Astrocyte (in vitro differentiated cells and primary cell): Measurements from ENCODE around the gene WDCP. TPM values are rescaled to one million over a fixed set of nuclear protein-coding genes. Genes with fewer than 3 reads are reported as not detected.
A peak's percentile ranks its signal among the peaks of the same experiment; 100 is the strongest.

Experiments used
- DNase-seq: peaks from one replicate; pipeline ENCODE4 v3.0.0-alpha.2; 2010; ENCODE audit warnings: low read depth
- FAIRE-seq: peaks from 2 replicates; lab custom pipeline; 2011; peaks lifted over from hg19 to GRCh38; lab: Jason Lieb, UNC
- H2AFZ ChIP-seq: 2 replicates; pipeline ENCODE4 v1.6.0; 2012; ENCODE audit warnings: low read depth, low read length, inconsistent platforms
- H3K27ac ChIP-seq: 2 replicates; pipeline ENCODE4 v1.5.1; 2011; ENCODE audit warnings: low read depth, low read length, inconsistent platforms
- H3K27me3 ChIP-seq: 2 replicates; pipeline ENCODE4 v1.6.0; 2011; ENCODE audit warnings: low read length, inconsistent platforms; ENCODE audit not compliant: insufficient read depth
- H3K36me3 ChIP-seq: 2 replicates; pipeline ENCODE4 v1.5.1; 2011; ENCODE audit warnings: low read length, inconsistent platforms; ENCODE audit not compliant: insufficient read depth
- H3K4me1 ChIP-seq: 2 replicates; pipeline ENCODE4 v1.5.1; 2011; ENCODE audit warnings: low read length, inconsistent platforms; ENCODE audit not compliant: insufficient read depth
- H3K4me2 ChIP-seq: 2 replicates; pipeline ENCODE4 v1.6.0; 2012; ENCODE audit warnings: low read length, inconsistent platforms
- H3K4me3 ChIP-seq: 2 replicates; pipeline ENCODE4 v1.5.1; 2011; ENCODE audit warnings: low read depth, mild to moderate bottlenecking, low read length, inconsistent platforms; ENCODE audit not compliant: insufficient read depth
- H3K79me2 ChIP-seq: 2 replicates; pipeline ENCODE4 v1.6.0; 2012; ENCODE audit warnings: mild to moderate bottlenecking, low read length, inconsistent platforms; ENCODE audit not compliant: insufficient read depth
- H3K9ac ChIP-seq: 2 replicates; pipeline ENCODE4 v1.6.0; 2012; ENCODE audit warnings: mild to moderate bottlenecking, low read length, inconsistent platforms
- H3K9me3 ChIP-seq: 2 replicates; pipeline ENCODE4 v1.5.1; 2012; ENCODE audit warnings: low read depth, mild to moderate bottlenecking, low read length, inconsistent platforms; ENCODE audit not compliant: insufficient read depth
- H4K20me1 ChIP-seq: 2 replicates; pipeline ENCODE4 v1.6.0; 2012; ENCODE audit warnings: low read length, inconsistent platforms; ENCODE audit not compliant: insufficient read depth
- H3K27ac Mint-ChIP-seq: one replicate; pipeline ENCODE4 v1.8.0; 2021; ENCODE audit warnings: mild to moderate bottlenecking, mixed read lengths; ENCODE audit not compliant: unreplicated experiment
- H3K27me3 Mint-ChIP-seq: one replicate; pipeline ENCODE4 v1.8.0; 2021; ENCODE audit warnings: low read depth, mixed read lengths; ENCODE audit not compliant: unreplicated experiment
- H3K36me3 Mint-ChIP-seq: one replicate; pipeline ENCODE4 v1.8.0; 2021; ENCODE audit warnings: low read depth, mixed read lengths; ENCODE audit not compliant: unreplicated experiment
- H3K4me1 Mint-ChIP-seq: one replicate; pipeline ENCODE4 v1.8.0; 2021; ENCODE audit warnings: low read depth, mixed read lengths; ENCODE audit not compliant: unreplicated experiment
- H3K4me3 Mint-ChIP-seq: one replicate; pipeline ENCODE4 v1.8.0; 2021; ENCODE audit warnings: mild to moderate bottlenecking, moderate library complexity, mixed read lengths; ENCODE audit not compliant: unreplicated experiment
- H3K9me3 Mint-ChIP-seq: one replicate; pipeline ENCODE4 v1.8.0; 2021; ENCODE audit warnings: mild to moderate bottlenecking, mixed read lengths; ENCODE audit not compliant: unreplicated experiment
- EZH2 ChIP-seq: IDR thresholded peaks from 2 replicates; pipeline ENCODE4 v1.6.1; 2012; ENCODE audit warnings: mild to moderate bottlenecking, low read length, inconsistent platforms; ENCODE audit not compliant: insufficient read depth
- total RNA-seq: library from RNA; stranded (reverse); gene quantifications from 2 replicates; pipeline ENCODE4 v1.2.1, GENCODE V29; 2021
- TF ChIP-seq, protein P1 (sequence below): IDR thresholded peaks from 2 replicates; pipeline ENCODE4 v1.5.1; 2011; ENCODE audit warnings: low read depth, mild to moderate bottlenecking, inconsistent platforms, low read length, moderate library complexity; ENCODE audit not compliant: insufficient read depth

The WDCP gene
- total RNA-seq, 1 donor from 2014 or later: 17.4 TPM

DNA sequence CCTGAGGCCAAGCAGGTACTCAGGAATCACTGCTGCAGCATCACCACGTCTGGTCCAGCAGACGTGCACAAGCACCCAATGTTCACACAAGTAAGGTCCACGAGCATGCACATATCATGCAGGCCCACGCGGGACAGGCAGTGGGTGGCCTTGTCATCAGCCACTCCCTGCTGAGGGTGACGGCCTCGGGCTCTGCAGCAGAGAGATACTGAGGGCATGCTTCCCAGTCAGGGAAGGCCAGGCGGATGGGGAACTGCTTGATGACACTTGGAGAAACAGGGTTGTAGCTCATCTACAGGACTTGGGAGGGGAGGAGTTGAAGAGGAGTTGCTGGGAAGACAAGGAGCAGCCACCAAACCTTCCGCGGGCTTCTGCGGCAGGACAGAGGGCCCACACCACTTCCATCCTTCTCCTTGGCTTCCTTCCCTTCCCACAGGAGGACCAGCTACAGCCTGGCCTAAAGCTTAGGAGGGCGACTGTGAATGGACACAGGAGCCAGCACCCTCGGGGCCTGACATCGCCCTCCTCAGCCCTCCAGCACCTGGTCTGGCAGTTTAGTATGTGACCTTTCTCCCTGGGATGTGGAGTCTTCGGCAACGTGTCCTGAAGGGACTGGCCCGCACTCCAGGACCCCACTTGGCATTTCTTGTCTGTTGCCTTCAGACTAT lies 22.1 kb downstream of the WDCP start:
- no peak overlapping the region for H3K9ac ChIP-seq
- Mint-ChIP-seq H3K36me3 (peaks cover 17% of the 10 kb centered on the region), H3K4me1 (peaks cover 4% of the 10 kb centered on the region), H3K4me3 (no peak overlapping the region), H3K9me3 (no peaks in the 10 kb centered on the region), H3K27me3 (no peaks in the 10 kb centered on the region), H3K27ac (no peak overlapping the region)
- no peak for FAIRE-seq
- peaks cover 16% of the 10 kb centered on the region for H3K36me3 ChIP-seq
- no peaks in the 10 kb centered on the region for H3K4me1 ChIP-seq
- H3K4me3 ChIP-seq: no peak overlapping the region
- H3K4me2 ChIP-seq: no peak overlapping the region
- no peak for DNase-seq
- peaks cover 3% of the 10 kb centered on the region for H4K20me1 ChIP-seq
- H2AFZ ChIP-seq: no peak overlapping the region
- no peaks in the 10 kb centered on the region for H3K79me2 ChIP-seq
- H3K27me3 ChIP-seq: no peaks in the 10 kb centered on the region
- H3K9me3 ChIP-seq: no peaks in the 10 kb centered on the region
- H3K27ac ChIP-seq: no peak overlapping the region
- TF ChIP-seq EZH2: no peak
- TF ChIP-seq, protein P1, sequence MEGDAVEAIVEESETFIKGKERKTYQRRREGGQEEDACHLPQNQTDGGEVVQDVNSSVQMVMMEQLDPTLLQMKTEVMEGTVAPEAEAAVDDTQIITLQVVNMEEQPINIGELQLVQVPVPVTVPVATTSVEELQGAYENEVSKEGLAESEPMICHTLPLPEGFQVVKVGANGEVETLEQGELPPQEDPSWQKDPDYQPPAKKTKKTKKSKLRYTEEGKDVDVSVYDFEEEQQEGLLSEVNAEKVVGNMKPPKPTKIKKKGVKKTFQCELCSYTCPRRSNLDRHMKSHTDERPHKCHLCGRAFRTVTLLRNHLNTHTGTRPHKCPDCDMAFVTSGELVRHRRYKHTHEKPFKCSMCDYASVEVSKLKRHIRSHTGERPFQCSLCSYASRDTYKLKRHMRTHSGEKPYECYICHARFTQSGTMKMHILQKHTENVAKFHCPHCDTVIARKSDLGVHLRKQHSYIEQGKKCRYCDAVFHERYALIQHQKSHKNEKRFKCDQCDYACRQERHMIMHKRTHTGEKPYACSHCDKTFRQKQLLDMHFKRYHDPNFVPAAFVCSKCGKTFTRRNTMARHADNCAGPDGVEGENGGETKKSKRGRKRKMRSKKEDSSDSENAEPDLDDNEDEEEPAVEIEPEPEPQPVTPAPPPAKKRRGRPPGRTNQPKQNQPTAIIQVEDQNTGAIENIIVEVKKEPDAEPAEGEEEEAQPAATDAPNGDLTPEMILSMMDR: no peak

- no peak for TF ChIP-seq EZH2
- TF ChIP-seq, protein P1: no peak
- no peak overlapping the region for H3K27ac Mint-ChIP-seq
- no peak for FAIRE-seq
- Histone ChIP-seq H3K4me2 (no peak overlapping the region), H3K4me1 (no peaks in the 10 kb centered on the region), H4K20me1 (no peaks in the 10 kb centered on the region), H3K4me3 (no peak overlapping the region), H3K27ac (no peak overlapping the region), H2AFZ (no peak overlapping the region), H3K9me3 (no peaks in the 10 kb centered on the region), H3K27me3 (no peaks in the 10 kb centered on the region), H3K79me2 (no peaks in the 10 kb centered on the region), H3K9ac (no peak overlapping the region), H3K36me3 (peaks cover 5% of the 10 kb centered on the region)
- H3K4me1 Mint-ChIP-seq: peaks cover 4% of the 10 kb centered on the region
- H3K4me3 Mint-ChIP-seq: no peak overlapping the region
- peaks cover 10% of the 10 kb centered on the region for H3K36me3 Mint-ChIP-seq
- H3K9me3 Mint-ChIP-seq: no peaks in the 10 kb centered on the region
- peak; percentile 9 for DNase-seq
- H3K27me3 Mint-ChIP-seq: no peaks in the 10 kb centered on the region
Measured at GRCh38 chr2:24024018-24024417, 23.2 kb downstream of the WDCP start.

GRCh38 chr2:24022975-24023575 lies 24.1 kb downstream of the WDCP start:
- Mint-ChIP-seq H3K4me1 (peaks cover 4% of the 10 kb centered on the region), H3K4me3 (no peak overlapping the region), H3K27ac (no peak overlapping the region), H3K9me3 (no peaks in the 10 kb centered on the region), H3K36me3 (peaks cover 10% of the 10 kb centered on the region), H3K27me3 (no peaks in the 10 kb centered on the region)
- H3K79me2 ChIP-seq: no peaks in the 10 kb centered on the region
- no peak overlapping the region for H3K9ac ChIP-seq
- no peak overlapping the region for H2AFZ ChIP-seq
- no peaks in the 10 kb centered on the region for H3K27me3 ChIP-seq
- TF ChIP-seq EZH2: no peak
- TF ChIP-seq, protein P1: no peak
- no peaks in the 10 kb centered on the region for H4K20me1 ChIP-seq
- H3K4me2 ChIP-seq: no peak overlapping the region
- no peaks in the 10 kb centered on the region for H3K4me1 ChIP-seq
- H3K27ac ChIP-seq: no peak overlapping the region
- H3K36me3 ChIP-seq: peaks cover 2% of the 10 kb centered on the region
- DNase-seq (no peak), FAIRE-seq (no peak)
- H3K9me3 ChIP-seq: no peaks in the 10 kb centered on the region
- H3K4me3 ChIP-seq: no peak overlapping the region
